ENCODE measurements around the gene XAB2.
"Not testable (repeated sequence)": the region's sequence is repeated elsewhere in the genome, so short reads cannot be mapped to it uniquely, and the experiment has no call there.

XAB2 gene

DNA sequence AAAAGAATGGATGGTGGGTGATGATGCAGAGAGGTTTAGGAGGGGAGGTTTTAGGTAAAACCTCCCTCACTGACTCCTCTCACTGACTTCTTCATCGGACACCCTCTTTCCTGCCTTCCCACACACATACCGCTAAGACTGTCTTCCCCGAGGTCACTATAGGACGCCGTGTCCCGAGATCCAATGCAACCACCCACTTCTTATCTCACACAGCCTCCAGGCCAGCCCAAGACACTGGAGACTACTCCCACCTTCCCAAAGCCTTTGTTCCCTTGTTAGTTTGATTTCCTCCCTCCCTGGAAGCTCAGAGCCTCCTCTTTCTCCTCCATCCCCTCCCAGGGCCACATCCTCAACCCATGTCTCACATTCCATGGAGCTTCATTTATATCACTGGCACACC lies 50.2 kb downstream of the XAB2 start:
- no peak for DNase-seq

DNA sequence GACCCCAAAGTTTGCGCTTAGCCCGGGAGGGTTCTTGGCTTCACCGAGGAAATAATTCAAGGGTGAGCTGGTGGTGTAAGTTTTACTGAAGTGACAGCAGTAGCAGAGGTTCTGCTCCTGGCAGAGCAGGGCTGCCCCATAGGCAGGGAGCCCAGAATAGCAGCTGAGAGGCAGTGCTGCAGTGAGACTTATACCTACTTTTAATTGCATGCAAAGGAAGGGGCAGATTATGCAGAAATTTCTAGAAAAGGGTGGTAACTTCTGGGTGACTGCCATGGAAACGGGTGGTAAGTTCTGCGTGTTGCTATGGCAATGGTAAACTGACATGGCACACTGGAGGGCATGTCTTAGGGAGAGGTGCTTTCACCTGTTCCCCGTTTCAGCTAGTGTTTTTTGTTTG lies 51.2 kb downstream of the XAB2 start:
- DNase-seq: no peak

DNA sequence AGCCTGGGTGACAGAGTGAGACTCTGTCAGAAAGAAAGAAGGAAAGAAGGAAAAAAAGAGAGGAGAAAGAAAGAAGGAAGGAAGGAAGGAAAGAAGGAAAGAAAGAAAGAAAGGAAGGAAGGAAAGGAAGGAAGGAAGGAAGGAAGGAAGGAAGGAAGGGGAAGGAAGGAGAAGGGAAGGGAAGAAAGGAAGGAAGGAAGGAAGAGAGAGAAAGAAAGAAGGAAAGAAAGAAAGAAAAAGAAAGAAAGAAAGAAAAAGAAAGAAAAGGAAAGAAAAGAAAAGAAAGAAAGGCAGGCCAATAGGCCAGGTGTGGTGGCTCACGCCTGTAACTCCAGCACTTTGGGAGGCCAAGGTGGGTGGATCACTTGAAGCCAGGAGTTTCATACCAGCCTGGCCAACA lies 51.9 kb downstream of the XAB2 start:
- not testable (repeated sequence) for DNase-seq

DNA sequence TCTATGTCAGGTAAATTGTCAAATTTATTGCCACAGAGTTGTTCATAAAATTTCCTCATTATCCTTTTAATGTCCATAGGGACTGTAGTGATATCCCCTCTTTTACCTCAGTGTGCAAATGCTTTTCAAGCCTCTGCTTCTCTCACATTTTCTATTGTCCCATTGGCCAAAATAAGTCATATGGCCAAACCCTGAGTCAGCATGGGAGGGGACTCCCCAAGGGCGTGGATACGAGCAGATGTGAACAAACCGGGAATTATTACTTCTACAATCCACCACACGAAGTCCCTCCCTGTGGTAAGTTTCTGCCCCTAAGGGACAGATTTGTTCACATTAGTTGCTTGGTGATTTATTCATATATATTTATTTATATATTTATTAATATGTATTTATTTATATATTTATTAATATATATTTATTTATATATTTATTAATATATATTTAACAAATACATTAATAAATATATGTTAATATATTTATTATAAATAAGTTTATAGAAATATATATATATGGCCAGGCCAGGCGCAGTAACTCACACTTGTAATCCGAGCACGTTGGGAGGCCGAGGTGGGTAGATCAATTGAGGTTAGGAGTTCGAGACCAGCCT lies 53.8 kb downstream of the XAB2 start:
- DNase-seq: no peak

DNA sequence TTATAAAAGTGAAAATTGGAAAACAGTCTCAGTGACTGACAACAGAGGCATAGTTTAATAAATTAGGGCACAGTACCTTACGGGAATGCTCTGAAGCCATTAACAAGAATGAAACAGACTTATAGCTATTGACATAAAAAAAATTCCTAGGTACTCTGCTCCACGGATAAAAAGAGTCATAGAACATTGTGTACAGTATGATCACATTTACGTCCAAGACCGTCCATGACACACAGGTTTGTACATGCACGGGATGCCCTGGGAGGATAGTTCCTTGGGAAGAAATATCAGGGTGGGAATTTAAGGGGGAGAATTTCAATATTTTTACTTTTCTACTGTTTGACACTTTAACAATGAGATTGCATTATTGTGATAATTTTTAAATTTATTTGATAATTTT lies 58.6 kb downstream of the XAB2 start:
- no peak for DNase-seq

Data from right kidney (tissue), 1 donor.